PC-3 (cell line): ENCODE data around the gene SCN8A. TPM values are rescaled to one million over a fixed set of nuclear protein-coding genes. Genes with fewer than 3 reads are reported as not detected.
"Not testable (repeated sequence)": the region's sequence is repeated elsewhere in the genome, so short reads cannot be mapped to it uniquely, and the experiment has no call there.

Experiments
- ATAC-seq: fragments of 200-7000 bp; cut with Tn5 transposase; 2 replicates; pipeline ENCODE4 v1.9.1; 2020; ENCODE audit warnings: mild to moderate bottlenecking, moderate library complexity
- BruUV-seq: library from RNA; stranded (reverse); fragments of 400-500 nt; replicated peaks from 2 replicates; lab custom pipeline; 2021; lab: Mats Ljungman, UMichigan
- CTCF ChIA-PET: fragments of 300-600 bp; sonication (Branson Sonifier 250); formaldehyde crosslinking; loops from one replicate; lab custom pipeline; 2022; ENCODE audit warnings: antibody characterized with exemption; lab: Charles Lee
- POLR2A ChIA-PET: fragments of 300-600 bp; sonication (Branson Sonifier 250); formaldehyde crosslinking; loops from one replicate; lab custom pipeline; 2022; ENCODE audit warnings: antibody characterized with exemption; ENCODE audit not compliant: unreplicated experiment; lab: Charles Lee
- DNase-seq: peaks from one replicate; pipeline ENCODE4 v3.0.0-alpha.2; 2015
- H2AFZ ChIP-seq: fragments of 300-600 bp; sonication (generic); 2 replicates; pipeline ENCODE4 v1.6.0; 2016; ENCODE audit warnings: antibody characterized with exemption, low read length
- H3F3A ChIP-seq: fragments of 300-600 bp; sonication (generic); one replicate; pipeline ENCODE4 v1.6.0; 2017; ENCODE audit warnings: antibody characterized with exemption, low read length, control low read depth, mild to moderate bottlenecking; ENCODE audit not compliant: unreplicated experiment
- H3K27ac ChIP-seq: fragments of 300-600 bp; sonication (generic); 2 replicates; pipeline ENCODE4 v1.5.1; 2016; ENCODE audit warnings: mild to moderate bottlenecking, low read length
- H3K27me3 ChIP-seq: fragments of 300-600 bp; sonication (generic); 2 replicates; pipeline ENCODE4 v1.6.1; 2016; ENCODE audit warnings: low read length, mixed read lengths
- H3K36me3 ChIP-seq: fragments of 300-600 bp; sonication (generic); 2 replicates; pipeline ENCODE4 v1.6.1; 2016; ENCODE audit warnings: low read depth, mixed run types, low read length, mixed read lengths
- H3K4me1 ChIP-seq: fragments of 300-600 bp; sonication (generic); 2 replicates; pipeline ENCODE4 v1.5.1; 2016; ENCODE audit warnings: low read length; ENCODE audit not compliant: insufficient read depth
- H3K4me2 ChIP-seq: fragments of 300-600 bp; sonication (generic); 2 replicates; pipeline ENCODE4 v1.6.0; 2016; ENCODE audit warnings: low read length
- H3K4me3 ChIP-seq: fragments of 300-600 bp; sonication (generic); 2 replicates; pipeline ENCODE4 v1.5.1; 2016; ENCODE audit warnings: mild to moderate bottlenecking, low read length, mixed read lengths
- H3K79me2 ChIP-seq: fragments of 300-600 bp; sonication (generic); 2 replicates; pipeline ENCODE4 v1.6.1; 2017; ENCODE audit warnings: low read length, mixed read lengths
- H3K9ac ChIP-seq: fragments of 300-600 bp; sonication (generic); 2 replicates; pipeline ENCODE4 v1.6.0; 2016; ENCODE audit warnings: mild to moderate bottlenecking, low read length
- H3K9me2 ChIP-seq: fragments of 300-600 bp; sonication (generic); replicated peaks from 2 replicates; pipeline ENCODE4 v1.6.1; 2016; ENCODE audit warnings: mixed run types, low read length, mixed read lengths
- H3K9me3 ChIP-seq: fragments of 300-600 bp; sonication (generic); 2 replicates; pipeline ENCODE4 v1.6.1; 2016; ENCODE audit warnings: low read length, mixed read lengths
- H4K20me1 ChIP-seq: fragments of 300-600 bp; sonication (generic); 2 replicates; pipeline ENCODE4 v1.6.1; 2016; ENCODE audit warnings: low read length, mixed read lengths
- EZH2 ChIP-seq: fragments of 300-600 bp; sonication (generic); IDR thresholded peaks from one replicate; pipeline ENCODE4 v1.6.1; 2017; ENCODE audit warnings: antibody characterized with exemption, mild to moderate bottlenecking, low read length; ENCODE audit not compliant: unreplicated experiment
- EZH2phosphoT487 ChIP-seq: fragments of 300-600 bp; sonication (generic); IDR thresholded peaks from 2 replicates; pipeline ENCODE4 v1.6.1; 2018; ENCODE audit warnings: mild to moderate bottlenecking, antibody characterized with exemption, low read length, borderline replicate concordance
- intact Hi-C: fragments of 100-400 bp; cut with micrococcal nuclease; formaldehyde crosslinking; loops from 2 replicates; pipeline ENCODE4 v1.9.0; 2023
- total RNA-seq: library from RNA; depleted of rRNA; stranded (reverse); fragments of >200 nt; gene quantifications from 2 replicates; pipeline ENCODE4 v1.2.3, GENCODE V29; 2014
- TF ChIP-seq, protein P1 (sequence below): fragments of 300-600 bp; sonication (generic); conservative IDR thresholded peaks from 2 replicates; pipeline ENCODE4 v1.5.1; 2017; ENCODE audit warnings: antibody characterized with exemption, low read depth, mild to moderate bottlenecking, low read length

SCN8A gene
- total RNA-seq, 1 experiment from 2014 or later = 12.7 TPM

GRCh38 chr12:51547606-51548005, 43.4 kb upstream of the SCN8A start:
- CTCF ChIA-PET = no interaction called here
- Histone ChIP-seq H3K36me3 (no peaks in the 10 kb centered on the region), H2AFZ (no peak overlapping the region), H3K27ac (no peak overlapping the region), H3F3A (no peaks in the 10 kb centered on the region), H3K4me2 (no peak overlapping the region), H3K9me3 (no peaks in the 10 kb centered on the region), H3K9me2 (no peaks in the 10 kb centered on the region), H4K20me1 (no peaks in the 10 kb centered on the region), H3K4me1 (no peaks in the 10 kb centered on the region), H3K9ac (no peak overlapping the region), H3K4me3 (no peak overlapping the region), H3K79me2 (no peaks in the 10 kb centered on the region), H3K27me3 (no peaks in the 10 kb centered on the region)
- intact Hi-C loops = loop anchor here (2.0 kb wide), 1 partner anchor 131 kb away; no protein-coding TSS in a partner anchor
- BruUV-seq = no TSS peak
- TF ChIP-seq EZH2 (no peak), EZH2phosphoT487 (no peak)
- TF ChIP-seq, protein P1, sequence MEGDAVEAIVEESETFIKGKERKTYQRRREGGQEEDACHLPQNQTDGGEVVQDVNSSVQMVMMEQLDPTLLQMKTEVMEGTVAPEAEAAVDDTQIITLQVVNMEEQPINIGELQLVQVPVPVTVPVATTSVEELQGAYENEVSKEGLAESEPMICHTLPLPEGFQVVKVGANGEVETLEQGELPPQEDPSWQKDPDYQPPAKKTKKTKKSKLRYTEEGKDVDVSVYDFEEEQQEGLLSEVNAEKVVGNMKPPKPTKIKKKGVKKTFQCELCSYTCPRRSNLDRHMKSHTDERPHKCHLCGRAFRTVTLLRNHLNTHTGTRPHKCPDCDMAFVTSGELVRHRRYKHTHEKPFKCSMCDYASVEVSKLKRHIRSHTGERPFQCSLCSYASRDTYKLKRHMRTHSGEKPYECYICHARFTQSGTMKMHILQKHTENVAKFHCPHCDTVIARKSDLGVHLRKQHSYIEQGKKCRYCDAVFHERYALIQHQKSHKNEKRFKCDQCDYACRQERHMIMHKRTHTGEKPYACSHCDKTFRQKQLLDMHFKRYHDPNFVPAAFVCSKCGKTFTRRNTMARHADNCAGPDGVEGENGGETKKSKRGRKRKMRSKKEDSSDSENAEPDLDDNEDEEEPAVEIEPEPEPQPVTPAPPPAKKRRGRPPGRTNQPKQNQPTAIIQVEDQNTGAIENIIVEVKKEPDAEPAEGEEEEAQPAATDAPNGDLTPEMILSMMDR = no peak
- ATAC-seq (no peak), DNase-seq (no peak)
- POLR2A ChIA-PET = no interaction called here

DNA sequence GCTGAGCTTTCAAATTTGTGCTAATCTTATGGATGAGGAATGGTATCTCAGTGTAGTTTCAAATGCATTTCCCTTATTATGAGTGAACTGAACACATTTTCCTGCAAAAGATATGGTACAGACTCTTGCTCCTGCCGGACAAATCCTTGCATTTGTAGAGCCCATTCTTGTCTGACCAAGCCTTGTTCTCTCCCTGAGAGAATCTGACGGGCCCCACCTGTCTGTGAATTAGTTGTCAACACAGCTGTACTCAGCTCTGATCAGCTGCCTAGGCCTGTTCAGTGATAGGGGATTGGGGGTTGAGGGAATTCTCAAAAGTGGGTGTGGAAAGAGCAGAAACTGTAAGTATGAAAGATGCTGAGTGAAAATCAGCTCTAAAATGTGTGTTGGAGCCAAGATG, 42.8 kb upstream of the SCN8A start:
- no peaks in the 10 kb centered on the region for H3K27me3 ChIP-seq
- BruUV-seq = no TSS peak
- no peak overlapping the region for H3K9ac ChIP-seq
- H3K4me1 ChIP-seq = no peaks in the 10 kb centered on the region
- no peak overlapping the region for H2AFZ ChIP-seq
- CTCF ChIA-PET = no interaction called here
- intact Hi-C loops = no loop called here
- DNase-seq = no peak
- no peak overlapping the region for H3K27ac ChIP-seq
- no peaks in the 10 kb centered on the region for H3K9me3 ChIP-seq
- no peak overlapping the region for H3K4me3 ChIP-seq
- no peaks in the 10 kb centered on the region for H3K9me2 ChIP-seq
- H3K79me2 ChIP-seq = no peaks in the 10 kb centered on the region
- no peak for ATAC-seq
- no peaks in the 10 kb centered on the region for H3F3A ChIP-seq
- POLR2A ChIA-PET = no interaction called here
- H4K20me1 ChIP-seq = no peaks in the 10 kb centered on the region
- TF ChIP-seq EZH2phosphoT487 (no peak), EZH2 (no peak)
- TF ChIP-seq, protein P1 = no peak
- no peak overlapping the region for H3K4me2 ChIP-seq
- no peaks in the 10 kb centered on the region for H3K36me3 ChIP-seq

- H3F3A ChIP-seq = no peaks in the 10 kb centered on the region
- ATAC-seq (peak; percentile 42), DNase-seq (no peak)
- H2AFZ ChIP-seq = no peak overlapping the region
- no peaks in the 10 kb centered on the region for H3K79me2 ChIP-seq
- H3K27ac ChIP-seq = no peak overlapping the region
- no peak for TF ChIP-seq EZH2phosphoT487
- TF ChIP-seq EZH2 = no peak
- TF ChIP-seq, protein P1 = no peak
- H3K27me3 ChIP-seq = no peaks in the 10 kb centered on the region
- POLR2A ChIA-PET = no interaction called here
- no TSS peak for BruUV-seq
- H3K4me3 ChIP-seq = no peak overlapping the region
- CTCF ChIA-PET = no interaction called here
- H3K4me2 ChIP-seq = no peak overlapping the region
- no peaks in the 10 kb centered on the region for H3K9me2 ChIP-seq
- no peak overlapping the region for H3K9ac ChIP-seq
- H3K36me3 ChIP-seq = no peaks in the 10 kb centered on the region
- H4K20me1 ChIP-seq = no peaks in the 10 kb centered on the region
- H3K9me3 ChIP-seq = no peaks in the 10 kb centered on the region
- H3K4me1 ChIP-seq = no peaks in the 10 kb centered on the region
- intact Hi-C loops = no loop called here
These were observed 41.4 kb upstream of the SCN8A start for GRCh38 chr12:51549637-51550036.

- H3K4me2 ChIP-seq, intact Hi-C loops, H3K9me2 ChIP-seq, POLR2A ChIA-PET, H3F3A ChIP-seq, H3K27me3 ChIP-seq, H4K20me1 ChIP-seq, CTCF ChIA-PET, H3K79me2 ChIP-seq, H3K9ac ChIP-seq, H3K27ac ChIP-seq, H2AFZ ChIP-seq, H3K9me3 ChIP-seq, H3K4me1 ChIP-seq, DNase-seq, H3K36me3 ChIP-seq, H3K4me3 ChIP-seq: not testable (repeated sequence)
- peak; percentile 15; the same call in 1 of the 2 replicates for ATAC-seq
- BruUV-seq = TSS peak; percentile 61
These were observed 22.6 kb upstream of the SCN8A start for GRCh38 chr12:51568271-51569032.
